Right hindlimb (tissue), 1 donor: ENCODE measurements around the gene ADCY2.

Experiments
- DNase-seq: peaks from one replicate; pipeline ENCODE4 v3.0.0-alpha.2; 2018

Gene ADCY2

GRCh38 chr5:7608772-7609171 lies 212.8 kb downstream of the ADCY2 start:
- no peak for DNase-seq

GRCh38 chr5:7609726-7610125 lies 213.8 kb downstream of the ADCY2 start:
- no peak for DNase-seq

- no peak for DNase-seq
These were observed 214.7 kb downstream of the ADCY2 start for GRCh38 chr5:7610531-7611177.

GRCh38 chr5:7611518-7611917 lies 215.6 kb downstream of the ADCY2 start:
- DNase-seq, result no peak

- no peak for DNase-seq
These were observed 219.7 kb downstream of the ADCY2 start for GRCh38 chr5:7615566-7616061.

GRCh38 chr5:7616897-7617296 lies 221.0 kb downstream of the ADCY2 start:
- DNase-seq, result no peak

- DNase-seq, result no peak
These were observed 226.6 kb downstream of the ADCY2 start for GRCh38 chr5:7622498-7622897.

GRCh38 chr5:7625740-7626139 lies 229.8 kb downstream of the ADCY2 start:
- no peak for DNase-seq

GRCh38 chr5:7628248-7628647 lies 232.3 kb downstream of the ADCY2 start:
- DNase-seq, result no peak

GRCh38 chr5:7628820-7629219 lies 232.9 kb downstream of the ADCY2 start:
- DNase-seq, result no peak

- DNase-seq, result no peak
These were observed 233.6 kb downstream of the ADCY2 start for GRCh38 chr5:7629561-7629960.

- DNase-seq, result no peak
These were observed 238.9 kb downstream of the ADCY2 start for GRCh38 chr5:7634837-7635236.

GRCh38 chr5:7638456-7638855 lies 242.5 kb downstream of the ADCY2 start:
- DNase-seq, result no peak

- DNase-seq, result no peak
These were observed 246.1 kb downstream of the ADCY2 start for GRCh38 chr5:7642029-7642428.

GRCh38 chr5:7644723-7645122 lies 248.8 kb downstream of the ADCY2 start:
- DNase-seq, result no peak

- no peak for DNase-seq
These were observed 254.8 kb downstream of the ADCY2 start for GRCh38 chr5:7650755-7651154.

- no peak for DNase-seq
These were observed 257.1 kb downstream of the ADCY2 start for GRCh38 chr5:7653046-7653445.

GRCh38 chr5:7657153-7657552 lies 261.2 kb downstream of the ADCY2 start:
- no peak for DNase-seq

- no peak for DNase-seq
These were observed 263.5 kb downstream of the ADCY2 start for GRCh38 chr5:7659420-7659819.

- DNase-seq, result no peak
These were observed 266.4 kb downstream of the ADCY2 start for GRCh38 chr5:7662289-7662688.

- no peak for DNase-seq
These were observed 267.9 kb downstream of the ADCY2 start for GRCh38 chr5:7663808-7664207.

- no peak for DNase-seq
These were observed 268.3 kb downstream of the ADCY2 start for GRCh38 chr5:7664208-7664607.

GRCh38 chr5:7667216-7667767 lies 271.4 kb downstream of the ADCY2 start:
- no peak for DNase-seq

GRCh38 chr5:7668161-7668560 lies 272.2 kb downstream of the ADCY2 start:
- DNase-seq, result no peak

- no peak for DNase-seq
These were observed 272.7 kb downstream of the ADCY2 start for GRCh38 chr5:7668627-7669026.
